ENCODE data around the gene DOCK9.

DOCK9 gene

DNA sequence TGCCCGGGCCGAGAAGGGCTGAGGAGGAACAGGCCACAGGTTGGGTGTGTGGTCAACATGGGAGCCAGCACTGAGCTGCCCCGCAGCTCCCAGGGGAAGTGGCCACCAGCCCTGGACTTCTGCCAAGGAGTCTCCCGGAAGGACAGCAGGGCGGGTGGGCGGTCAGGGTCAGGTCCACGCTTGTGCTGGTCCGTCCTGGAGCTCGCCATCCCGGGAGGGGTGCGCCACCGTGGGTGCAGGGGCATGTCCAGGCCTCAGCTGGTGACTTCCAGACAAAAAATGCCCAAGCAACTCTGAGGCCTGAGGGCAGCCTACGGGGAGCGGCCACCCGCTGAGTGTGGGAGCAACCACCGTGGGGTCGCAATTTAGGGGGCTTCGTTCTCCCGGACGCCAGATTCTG lies 203.9 kb downstream of the DOCK9 start:
- TF ChIP-seq, protein P1, sequence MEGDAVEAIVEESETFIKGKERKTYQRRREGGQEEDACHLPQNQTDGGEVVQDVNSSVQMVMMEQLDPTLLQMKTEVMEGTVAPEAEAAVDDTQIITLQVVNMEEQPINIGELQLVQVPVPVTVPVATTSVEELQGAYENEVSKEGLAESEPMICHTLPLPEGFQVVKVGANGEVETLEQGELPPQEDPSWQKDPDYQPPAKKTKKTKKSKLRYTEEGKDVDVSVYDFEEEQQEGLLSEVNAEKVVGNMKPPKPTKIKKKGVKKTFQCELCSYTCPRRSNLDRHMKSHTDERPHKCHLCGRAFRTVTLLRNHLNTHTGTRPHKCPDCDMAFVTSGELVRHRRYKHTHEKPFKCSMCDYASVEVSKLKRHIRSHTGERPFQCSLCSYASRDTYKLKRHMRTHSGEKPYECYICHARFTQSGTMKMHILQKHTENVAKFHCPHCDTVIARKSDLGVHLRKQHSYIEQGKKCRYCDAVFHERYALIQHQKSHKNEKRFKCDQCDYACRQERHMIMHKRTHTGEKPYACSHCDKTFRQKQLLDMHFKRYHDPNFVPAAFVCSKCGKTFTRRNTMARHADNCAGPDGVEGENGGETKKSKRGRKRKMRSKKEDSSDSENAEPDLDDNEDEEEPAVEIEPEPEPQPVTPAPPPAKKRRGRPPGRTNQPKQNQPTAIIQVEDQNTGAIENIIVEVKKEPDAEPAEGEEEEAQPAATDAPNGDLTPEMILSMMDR (IDR thresholded peaks at IDR 0.05; ENCODE audit: low read depth, low read length) = no peak
- no peak overlapping the region for H3K4me3 ChIP-seq (ENCODE audit: low read depth, low read length)

DNA sequence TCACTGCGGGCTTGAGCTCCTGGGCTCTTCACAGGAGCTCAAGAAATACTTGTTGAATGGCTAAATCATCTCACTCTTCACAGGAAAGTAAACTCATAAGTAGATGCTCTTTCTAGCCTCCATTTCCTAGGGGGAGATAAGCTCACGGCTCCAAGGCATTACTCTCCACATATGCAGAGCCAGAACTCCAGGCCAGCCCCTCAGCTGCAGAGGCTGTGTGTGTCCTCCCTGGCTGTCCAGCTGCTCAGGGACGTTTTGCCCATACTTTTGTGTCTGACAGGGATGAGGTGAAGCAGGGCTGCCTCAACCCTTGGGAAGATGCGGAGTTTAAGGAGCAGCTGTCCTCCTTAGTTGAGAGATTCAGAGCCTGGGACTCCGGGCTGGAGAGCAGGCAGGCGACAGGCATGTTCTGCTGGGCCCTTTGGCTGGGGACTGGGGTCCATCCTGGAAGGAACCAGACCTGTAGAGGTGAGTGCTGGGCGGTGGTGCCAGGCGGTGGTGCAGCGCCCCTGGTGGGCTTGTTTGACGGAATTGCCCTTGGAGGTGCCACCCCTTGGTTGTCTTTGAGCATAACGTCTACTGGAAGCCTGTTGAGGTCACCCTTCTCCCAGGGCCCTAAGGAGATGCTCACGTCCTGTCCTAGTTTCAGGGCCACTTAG lies 204.9 kb downstream of the DOCK9 start:
- no peak overlapping the region for H3K4me3 ChIP-seq (ENCODE audit: low read depth, low read length)

DNA sequence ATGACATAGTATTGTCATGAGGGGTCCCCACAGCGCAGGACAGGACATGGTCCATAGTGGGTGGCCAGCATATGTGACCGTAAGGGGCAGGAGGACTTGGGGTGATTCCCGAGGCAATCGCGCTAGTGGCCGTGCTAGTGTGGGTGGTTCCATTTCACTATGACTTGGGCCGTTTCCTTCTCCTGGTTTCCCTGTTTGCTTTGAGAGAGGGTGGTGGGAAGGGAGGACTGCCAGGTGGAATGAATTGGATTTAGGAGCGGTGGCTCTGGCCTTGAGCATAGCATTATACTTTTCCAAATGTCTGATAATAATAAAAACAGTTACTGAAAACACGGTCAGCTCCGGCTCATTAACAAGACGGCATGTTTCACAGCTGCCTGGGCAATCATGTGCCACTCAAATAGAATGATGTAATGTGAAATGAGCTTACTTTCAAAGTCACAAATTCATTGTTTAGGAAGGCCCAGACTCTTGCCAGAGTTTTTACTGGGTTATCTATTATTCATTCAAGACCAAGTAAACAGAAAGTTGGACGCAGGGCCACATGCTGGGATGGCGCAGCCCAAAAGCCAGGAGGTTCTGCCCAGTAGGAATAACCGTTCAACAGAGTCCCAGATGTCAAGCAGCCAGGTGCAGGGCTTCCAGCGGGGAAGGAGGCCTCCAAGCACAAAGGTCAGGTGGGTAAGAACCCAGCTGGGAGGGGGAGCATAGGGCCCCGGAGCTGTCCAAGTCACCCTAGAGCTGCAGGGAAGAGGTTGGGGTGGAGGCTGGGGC lies 205.8 kb downstream of the DOCK9 start:
- H3K4me3 ChIP-seq (ENCODE audit: low read depth, low read length) = no peak overlapping the region
- TF ChIP-seq, protein P1 (IDR thresholded peaks at IDR 0.05; ENCODE audit: low read depth, low read length) = no peak

More for the DNA sequence above, 204.9 kb downstream of the DOCK9 start:
- TF ChIP-seq, protein P1 (IDR thresholded peaks at IDR 0.05; ENCODE audit: low read depth, low read length) = no peak

DNA sequence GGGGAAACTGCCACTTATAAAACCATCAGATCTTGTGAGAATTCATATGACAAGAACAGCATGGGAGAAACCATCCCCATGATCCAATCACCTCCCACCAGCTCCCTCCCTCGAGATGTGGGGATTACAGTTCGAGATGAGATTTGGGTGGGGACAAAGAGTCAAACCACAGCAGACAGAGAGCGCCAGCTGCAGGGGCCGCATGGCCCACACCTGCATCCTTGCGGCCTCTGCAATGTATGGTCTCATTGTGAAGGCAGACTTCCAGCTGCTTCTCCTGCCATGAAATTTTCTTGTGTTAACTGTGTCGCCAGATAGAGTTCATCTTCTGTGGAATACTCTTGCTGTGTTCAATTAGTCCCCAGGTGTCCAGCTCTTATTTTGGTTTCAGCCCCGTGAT lies 208.1 kb downstream of the DOCK9 start:
- H3K4me3 ChIP-seq (ENCODE audit: low read depth, low read length) = no peak overlapping the region
- TF ChIP-seq, protein P1 (IDR thresholded peaks at IDR 0.05; ENCODE audit: low read depth, low read length) = no peak

DNA sequence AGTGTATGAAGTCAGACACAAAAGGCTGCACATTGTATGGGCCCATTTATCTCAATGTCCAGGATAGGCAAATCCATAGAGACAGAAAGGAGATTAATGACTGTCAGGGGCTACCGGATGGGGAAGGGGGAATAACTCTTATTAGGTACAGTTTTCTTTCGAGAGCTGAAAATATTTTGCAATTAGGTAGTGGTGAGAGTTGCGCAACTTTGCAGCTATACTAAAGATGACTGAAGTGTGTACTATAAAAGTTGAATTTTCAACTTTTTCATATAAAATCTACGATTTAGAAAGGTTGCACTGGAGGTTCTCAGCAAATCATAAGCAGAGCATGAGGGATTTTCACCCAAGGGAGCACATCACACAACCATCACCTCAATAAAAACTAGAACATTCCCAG lies 209.3 kb downstream of the DOCK9 start:
- no peak overlapping the region for H3K4me3 ChIP-seq (ENCODE audit: low read depth, low read length)
- TF ChIP-seq, protein P1 (IDR thresholded peaks at IDR 0.05; ENCODE audit: low read depth, low read length) = no peak

DNA sequence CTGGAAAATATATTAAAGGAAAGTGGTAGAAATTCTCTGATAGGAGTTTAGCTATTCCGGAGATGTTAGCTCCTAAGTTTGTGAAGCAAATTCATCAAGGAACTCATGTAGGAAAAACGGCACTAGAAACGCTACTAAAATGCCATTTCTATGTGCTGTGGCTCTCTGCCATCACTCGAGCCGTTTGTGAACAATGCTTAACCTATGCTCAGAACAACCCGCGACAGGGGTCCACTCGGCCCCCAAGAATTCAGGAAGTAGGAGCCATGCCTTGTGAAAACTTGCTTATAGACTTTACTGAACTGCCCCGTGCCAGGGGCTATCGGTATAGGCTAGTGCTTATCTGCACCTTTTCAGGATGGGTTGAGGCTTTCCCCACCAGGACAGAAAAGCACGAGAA lies 211.2 kb downstream of the DOCK9 start:
- TF ChIP-seq, protein P1 (IDR thresholded peaks at IDR 0.05; ENCODE audit: low read depth, low read length) = no peak
- H3K4me3 ChIP-seq (ENCODE audit: low read depth, low read length) = peak overlapping the region; percentile 23; the same call in 1 of the 2 replicates

DNA sequence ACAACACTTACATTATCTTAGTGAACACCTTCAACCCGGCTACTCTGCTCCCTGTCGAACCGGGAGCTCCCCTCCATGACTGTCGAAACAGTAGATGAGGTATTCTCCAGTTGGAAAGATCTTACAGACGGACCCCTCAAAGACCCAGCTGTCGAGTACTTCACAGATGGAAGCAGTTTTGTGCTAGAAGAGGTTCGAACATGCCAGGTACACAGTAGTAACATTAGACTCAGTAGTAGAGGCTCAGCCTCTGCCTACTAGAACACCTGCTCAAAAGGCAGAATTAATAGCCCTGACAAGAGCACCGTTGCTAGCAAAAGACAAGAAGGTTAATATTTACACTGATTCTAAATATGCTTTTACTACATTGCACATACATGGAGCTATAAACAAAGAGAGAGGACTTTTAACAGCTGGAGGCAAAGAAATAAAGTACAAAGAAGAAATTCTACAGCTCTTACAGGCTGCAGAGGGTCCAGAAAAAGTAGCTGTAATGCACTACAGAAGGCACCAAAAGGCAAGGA lies 211.8 kb downstream of the DOCK9 start:
- no peak overlapping the region for H3K4me3 ChIP-seq (ENCODE audit: low read depth, low read length)
- TF ChIP-seq, protein P1 (IDR thresholded peaks at IDR 0.05; ENCODE audit: low read depth, low read length) = no peak

Data from WI38 (cell line).